HL-60 (cell line): ENCODE measurements around the gene ICAM3.

Experiments
- CTCF ChIP-seq: IDR thresholded peaks from one replicate; pipeline ENCODE4 v1.5.1; 2011; ENCODE audit warnings: low read length, control low read depth, inconsistent platforms; ENCODE audit not compliant: insufficient read depth
- POLR2AphosphoS5 ChIP-seq: IDR thresholded peaks from 2 replicates; pipeline ENCODE4 v1.6.1; 2012; ENCODE audit warnings: low read depth
- REST ChIP-seq: IDR thresholded peaks from 2 replicates; pipeline ENCODE4 v1.6.1; 2012; ENCODE audit warnings: low read depth; ENCODE audit not compliant: insufficient replicate concordance
- SPI1 ChIP-seq: IDR thresholded peaks from 2 replicates; pipeline ENCODE4 v1.6.1; 2012; ENCODE audit warnings: low read depth, mild to moderate bottlenecking, borderline replicate concordance

GRCh38 chr19:10378124-10378523 lies 38.7 kb upstream of the ICAM3 start:
- TF ChIP-seq CTCF (no peak), REST (no peak), POLR2AphosphoS5 (no peak), SPI1 (no peak)
